ENCODE results near the gene ATP2B2.
"Not testable (repeated sequence)": the region's sequence is repeated elsewhere in the genome, so short reads cannot be mapped to it uniquely, and the experiment has no call there.

The ATP2B2 gene

DNA sequence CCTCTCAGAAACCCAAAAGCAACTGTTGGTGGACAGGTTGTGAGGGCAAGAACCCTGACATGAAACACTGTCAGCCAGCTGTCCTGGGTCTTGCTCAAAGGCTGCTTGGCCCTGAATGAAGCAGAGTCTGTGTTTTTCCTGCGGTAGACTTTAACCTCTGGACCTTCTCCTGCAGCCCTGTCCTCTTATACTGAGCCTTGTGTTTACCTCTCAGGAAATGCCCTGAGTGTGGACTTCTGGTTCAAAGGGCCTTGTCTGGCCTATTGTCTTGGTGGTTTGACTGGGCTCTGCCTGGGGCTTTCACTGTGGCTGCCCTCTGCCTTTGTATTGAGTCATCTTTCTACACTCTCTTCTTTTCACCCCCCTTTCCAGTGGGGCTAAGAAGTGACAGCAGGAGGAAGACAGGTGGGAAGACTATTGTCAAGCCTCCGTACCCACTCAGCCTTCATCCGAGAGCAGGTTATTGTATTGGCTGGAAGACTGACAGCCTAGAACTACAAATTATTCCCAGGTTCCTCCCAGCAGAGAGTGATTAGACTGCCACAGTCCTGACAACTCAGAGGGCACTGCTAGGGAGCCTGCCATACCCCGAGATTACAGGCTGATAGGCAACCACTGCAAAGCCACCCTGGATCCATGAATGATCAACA is 187.9 kb downstream of the ATP2B2 start:
- no peak for DNase-seq

GRCh38 chr3:10315771-10316344 is 189.5 kb downstream of the ATP2B2 start:
- DNase-seq, result no peak

DNA sequence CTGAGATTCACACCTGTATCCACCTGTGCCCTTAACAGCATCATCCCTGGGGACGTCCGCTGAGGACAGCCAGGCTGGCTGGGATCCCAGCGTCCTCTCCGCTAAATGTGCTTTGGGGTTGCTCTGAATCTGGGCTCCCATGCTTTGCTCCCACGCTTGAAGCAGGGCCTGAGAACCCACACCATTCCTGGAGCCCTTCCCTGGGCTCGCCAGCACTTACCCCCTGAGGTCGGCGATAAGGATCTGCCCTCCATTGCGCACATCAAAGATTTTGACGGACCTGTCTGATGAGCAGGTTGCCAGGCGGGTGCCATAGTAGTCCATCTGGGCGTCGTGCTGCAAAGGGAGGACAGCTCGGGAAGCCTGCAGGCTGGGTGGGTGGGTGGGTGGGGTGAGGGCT is 190.3 kb downstream of the ATP2B2 start:
- DNase-seq, result no peak

DNA sequence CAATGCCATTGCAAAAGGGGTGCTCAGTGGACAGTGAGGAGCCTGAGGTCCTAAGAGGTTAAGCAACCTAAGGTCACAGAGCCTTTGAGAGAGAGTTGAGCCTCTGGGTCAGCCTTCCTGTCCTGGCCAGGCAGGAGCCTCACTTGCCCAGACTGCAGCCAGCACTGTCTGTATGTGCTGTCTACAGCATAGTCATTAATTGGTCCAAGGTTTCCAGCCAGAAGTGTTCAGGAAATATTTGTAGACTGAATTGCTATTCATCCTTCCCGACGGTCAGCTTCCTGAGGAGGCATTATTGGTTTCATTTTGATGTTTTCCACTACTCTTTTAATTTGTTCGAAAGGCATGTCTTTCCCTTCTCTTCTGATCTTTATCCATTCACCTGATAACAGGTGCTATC is 192.5 kb downstream of the ATP2B2 start:
- no peak for DNase-seq

DNA sequence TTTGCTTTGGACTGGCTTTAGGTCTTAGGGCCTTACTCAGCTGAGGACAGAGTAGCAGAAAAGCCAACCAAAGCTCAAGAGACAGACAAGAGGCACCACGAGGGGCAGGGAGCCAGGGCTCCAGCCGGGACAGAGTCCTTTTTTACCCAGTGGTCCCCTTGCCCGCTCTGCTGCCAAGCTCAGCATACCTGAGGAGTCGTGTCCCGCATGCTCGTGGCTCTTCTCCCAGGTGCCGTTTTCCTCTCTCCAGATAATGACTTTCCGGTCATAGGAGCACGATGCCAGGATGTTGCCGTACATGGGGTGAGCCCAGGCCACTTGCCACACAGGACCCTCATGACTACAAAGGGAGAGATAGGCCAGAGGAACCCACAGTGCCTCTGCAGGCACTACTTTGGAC is 193.0 kb downstream of the ATP2B2 start:
- no peak for DNase-seq

DNA sequence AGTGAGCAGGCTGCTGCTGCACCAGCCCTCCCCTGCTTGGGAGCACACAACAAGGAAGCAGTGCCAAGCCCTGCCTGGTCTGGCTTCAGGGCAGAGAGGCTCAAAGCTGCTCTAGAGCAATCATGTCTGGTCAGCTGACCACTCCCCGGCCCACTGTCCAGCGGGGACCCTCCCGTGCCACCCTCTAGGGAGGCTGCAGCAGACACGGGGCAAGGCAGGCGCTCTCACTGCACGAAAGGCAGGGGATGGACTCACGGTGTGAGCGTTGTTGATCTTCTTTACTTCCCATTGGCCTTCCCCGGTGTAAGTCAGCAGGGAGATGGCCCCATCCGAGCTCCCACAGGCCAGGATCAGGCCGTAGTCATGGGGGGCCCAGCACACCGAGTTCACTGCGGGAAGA is 193.7 kb downstream of the ATP2B2 start:
- no peak for DNase-seq

GRCh38 chr3:10310578-10310977 is 194.8 kb downstream of the ATP2B2 start:
- no peak for DNase-seq

DNA sequence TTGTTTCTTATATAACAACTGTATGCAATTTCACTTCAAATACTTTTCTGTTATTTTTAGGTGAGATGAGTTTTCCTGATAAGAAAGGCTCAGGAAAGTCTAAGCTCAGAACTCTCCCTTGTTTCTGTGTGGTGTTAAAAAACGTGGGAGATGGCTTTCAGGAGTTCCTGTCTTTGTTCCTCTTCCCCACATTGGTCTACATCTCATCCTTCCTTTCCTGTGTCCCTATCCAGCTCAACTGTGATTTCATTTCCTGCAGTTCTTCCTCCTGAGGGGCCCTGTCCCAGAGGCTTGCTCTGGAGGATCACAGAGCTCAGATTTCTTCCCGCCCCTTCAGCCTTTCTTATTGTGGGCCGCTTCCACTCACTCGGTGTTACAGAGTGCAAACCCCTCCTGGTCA is 195.7 kb downstream of the ATP2B2 start:
- no peak for DNase-seq

GRCh38 chr3:10308678-10309077 is 196.7 kb downstream of the ATP2B2 start:
- DNase-seq, result no peak

DNA sequence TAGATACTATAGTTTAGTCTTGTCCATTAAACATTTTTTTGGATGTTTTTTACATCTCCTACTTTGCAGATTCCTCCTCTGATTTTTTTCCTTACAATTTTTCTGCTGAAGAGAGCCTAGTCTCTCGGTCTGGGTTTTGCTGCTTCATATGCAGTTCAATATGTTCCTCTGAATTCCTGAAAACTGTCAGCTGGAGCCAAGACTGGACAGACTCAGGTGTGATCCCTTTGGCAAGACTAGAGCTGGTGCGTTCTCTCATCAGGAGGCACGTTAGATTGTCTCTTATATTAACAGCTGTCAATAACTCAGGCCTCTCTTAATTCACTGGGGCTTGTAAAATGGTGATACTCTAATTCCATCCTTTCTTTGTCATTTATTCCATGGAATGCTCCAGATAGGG is 199.2 kb downstream of the ATP2B2 start:
- no peak for DNase-seq

- DNase-seq, result no peak
These were observed 200.0 kb downstream of the ATP2B2 start for GRCh38 chr3:10305331-10305902.

DNA sequence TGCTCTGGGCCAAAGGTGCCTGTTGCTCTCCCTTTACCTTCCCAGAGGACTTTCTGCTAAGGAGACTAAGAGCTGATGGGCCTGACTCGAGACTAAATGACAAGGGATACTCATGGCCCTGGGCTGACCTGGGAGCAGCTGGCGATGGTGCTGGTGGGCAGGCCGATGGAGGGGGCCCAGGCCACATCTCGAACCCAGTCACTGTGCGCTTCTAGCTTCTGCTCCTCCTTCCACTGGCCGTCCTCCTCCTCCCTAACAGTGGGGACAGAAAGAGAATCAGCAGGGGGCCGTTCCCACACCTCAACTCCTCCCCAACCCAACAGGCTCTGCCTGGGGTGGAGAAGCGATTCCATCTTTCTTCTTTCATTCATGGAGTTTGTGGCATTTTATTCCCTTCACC is 200.5 kb downstream of the ATP2B2 start:
- DNase-seq, result no peak

GRCh38 chr3:10303785-10304184 is 201.6 kb downstream of the ATP2B2 start:
- DNase-seq, result no peak

GRCh38 chr3:10303105-10303504 is 202.3 kb downstream of the ATP2B2 start:
- DNase-seq, result no peak

DNA sequence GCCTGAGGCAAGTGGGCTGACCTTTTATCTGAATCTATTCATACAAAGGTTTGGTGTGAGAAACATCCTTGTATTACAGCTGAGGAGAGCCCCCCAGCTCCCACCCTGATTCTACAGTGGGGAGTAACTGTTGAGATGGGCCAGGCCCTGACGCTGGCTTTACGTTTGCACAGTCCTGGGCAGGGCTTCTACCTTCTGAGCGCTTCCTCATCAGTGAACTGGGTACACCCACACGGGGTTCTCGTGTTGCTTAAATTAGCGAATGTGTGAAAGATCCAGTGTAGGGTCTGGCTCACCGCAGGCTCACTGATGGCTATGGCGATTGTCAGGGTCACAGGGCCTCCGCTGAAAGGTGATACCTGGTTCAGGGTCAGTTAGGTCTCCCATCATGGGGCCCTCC is 205.3 kb downstream of the ATP2B2 start:
- no peak for DNase-seq

- DNase-seq, result no peak
These were observed 205.7 kb downstream of the ATP2B2 start for GRCh38 chr3:10299679-10300078.

GRCh38 chr3:10299175-10299574 is 206.2 kb downstream of the ATP2B2 start:
- DNase-seq, result no peak

GRCh38 chr3:10298064-10298463 is 207.3 kb downstream of the ATP2B2 start:
- not testable (repeated sequence) for DNase-seq

GRCh38 chr3:10294030-10294586 is 211.3 kb downstream of the ATP2B2 start:
- DNase-seq, result no peak

DNA sequence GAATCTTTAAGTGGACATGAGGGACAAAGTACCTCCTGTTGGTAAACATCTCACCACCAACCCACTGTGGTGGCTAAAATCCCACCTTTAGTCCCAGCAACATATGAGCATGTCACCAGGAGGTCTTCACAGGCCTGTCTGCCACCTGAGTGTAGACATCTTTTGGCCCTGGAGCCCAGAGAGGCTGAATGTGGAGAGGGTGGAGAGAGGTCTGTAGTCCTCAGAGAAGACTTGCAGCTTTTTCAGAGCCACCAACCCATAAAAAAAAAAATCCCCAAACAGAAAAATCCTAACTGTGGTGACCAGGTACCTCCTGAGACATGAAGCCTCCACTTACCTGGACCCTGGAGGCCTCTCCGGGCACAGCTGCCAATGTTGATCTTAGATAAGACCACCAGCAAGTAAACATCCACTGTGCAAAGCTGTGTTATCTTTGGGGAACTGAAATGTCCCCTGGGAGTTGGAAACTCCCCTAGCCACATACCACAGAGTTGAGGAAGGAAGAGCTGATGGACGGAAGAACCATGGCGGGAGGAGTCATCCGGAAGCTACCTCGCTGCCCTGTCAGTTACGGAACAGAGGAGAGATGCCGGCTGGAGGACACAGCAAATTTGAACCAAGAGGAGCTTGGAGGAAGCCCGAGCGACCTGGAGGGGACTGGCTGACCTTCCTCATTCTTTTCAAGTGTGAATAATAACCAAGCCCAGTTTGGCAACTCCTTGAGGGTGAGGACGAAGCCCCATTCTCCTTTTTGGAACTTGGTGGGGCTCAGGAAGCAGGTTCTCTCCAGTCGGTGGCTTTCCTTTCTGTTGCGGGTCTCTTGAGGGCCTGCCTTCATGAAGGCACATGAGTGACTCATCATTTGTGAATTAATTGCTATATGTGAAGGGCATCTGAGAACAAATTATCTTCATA is 212.6 kb downstream of the ATP2B2 start, which contains the start of gene GHRL:
GHRL (minus strand) TSS at position 443 of the 915 bp plus-strand sequence. CDS start 2,767 bp downstream, outside the sequence.
- no peak for DNase-seq

DNA sequence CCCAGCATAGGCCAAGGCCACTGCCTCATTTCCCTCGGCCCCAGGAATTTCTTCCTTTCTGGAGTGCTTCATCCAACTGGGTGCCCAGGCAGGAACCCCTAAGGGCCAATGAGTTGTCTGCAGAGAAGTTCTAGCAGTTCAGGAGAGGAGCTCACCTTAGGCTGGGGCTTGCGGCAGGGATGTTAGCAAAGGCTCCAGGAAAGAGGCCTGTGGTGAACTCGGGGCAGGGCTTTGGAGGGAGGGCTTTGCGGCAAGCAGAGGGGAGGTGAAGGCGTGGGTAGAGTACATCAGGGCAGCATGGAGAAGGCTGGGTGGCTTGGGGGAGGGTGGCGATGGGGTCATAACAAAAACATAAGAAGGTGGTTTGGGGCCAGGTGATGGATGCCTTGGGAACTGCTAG is 213.7 kb downstream of the ATP2B2 start:
- DNase-seq, result no peak

GRCh38 chr3:10290481-10291176 is 214.8 kb downstream of the ATP2B2 start:
- DNase-seq, result no peak

Data from NK-92 treated with Interleukin-12 subunit alpha and Interleukin-12 subunit beta, amount 100 ng/mL, for 24 hours (cell line).